ENCODE measurements around the gene GRM2. TPM values are rescaled to one million over a fixed set of nuclear protein-coding genes. Genes with fewer than 3 reads are reported as not detected.

The GRM2 gene
- total RNA-seq, 4 donors from 2014 or later = 0.13 to 2.2 (median 0.91) TPM

DNA sequence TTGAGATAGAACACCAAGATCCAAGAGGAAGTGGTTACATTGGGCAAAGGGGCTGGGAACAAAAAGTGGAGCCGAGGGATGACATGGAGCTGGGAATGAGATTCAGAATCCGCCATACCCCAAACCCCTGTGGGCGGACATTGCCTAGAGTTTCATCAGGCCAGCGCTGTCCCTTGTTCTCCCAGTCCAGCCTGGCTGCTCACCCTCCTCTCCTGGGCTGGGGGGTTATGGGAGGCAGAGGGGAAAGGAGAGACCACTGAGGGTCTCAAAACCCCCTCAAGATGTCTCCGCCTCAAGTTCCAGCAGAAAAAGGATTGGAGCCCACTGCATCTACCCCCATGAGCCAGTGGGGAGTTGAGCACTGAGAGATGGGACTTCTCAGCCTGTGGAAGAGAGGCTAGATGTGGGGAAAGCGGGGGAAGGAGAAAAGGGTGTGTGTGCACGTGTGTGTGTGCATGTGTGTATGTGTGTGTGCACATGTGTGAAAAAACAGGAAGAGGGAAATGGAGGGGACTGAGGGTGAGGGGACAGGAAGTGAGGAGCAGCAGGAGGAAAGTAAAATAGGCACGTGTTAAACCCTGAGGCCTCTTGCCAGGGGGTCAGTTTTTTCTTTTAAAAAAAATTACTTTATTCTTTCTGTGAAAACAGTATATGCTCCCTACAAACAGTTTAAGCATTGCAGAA, 14.3 kb downstream of the GRM2 start:
- no peak overlapping the region for H3K4me3 ChIP-seq (ENCODE audit: low read depth, poor library complexity, severe bottlenecking)
- intact Hi-C loops (cut with DNase I; ENCODE audit: low total_unique reads) = no loop called here
- 67 to 75% methylated on average over 8 of the region's 8 CpGs for WGBS, 2 donors
- no peak for DNase-seq (ENCODE audit: low spot score in 2 of 2)
- TF ChIP-seq, protein P1, sequence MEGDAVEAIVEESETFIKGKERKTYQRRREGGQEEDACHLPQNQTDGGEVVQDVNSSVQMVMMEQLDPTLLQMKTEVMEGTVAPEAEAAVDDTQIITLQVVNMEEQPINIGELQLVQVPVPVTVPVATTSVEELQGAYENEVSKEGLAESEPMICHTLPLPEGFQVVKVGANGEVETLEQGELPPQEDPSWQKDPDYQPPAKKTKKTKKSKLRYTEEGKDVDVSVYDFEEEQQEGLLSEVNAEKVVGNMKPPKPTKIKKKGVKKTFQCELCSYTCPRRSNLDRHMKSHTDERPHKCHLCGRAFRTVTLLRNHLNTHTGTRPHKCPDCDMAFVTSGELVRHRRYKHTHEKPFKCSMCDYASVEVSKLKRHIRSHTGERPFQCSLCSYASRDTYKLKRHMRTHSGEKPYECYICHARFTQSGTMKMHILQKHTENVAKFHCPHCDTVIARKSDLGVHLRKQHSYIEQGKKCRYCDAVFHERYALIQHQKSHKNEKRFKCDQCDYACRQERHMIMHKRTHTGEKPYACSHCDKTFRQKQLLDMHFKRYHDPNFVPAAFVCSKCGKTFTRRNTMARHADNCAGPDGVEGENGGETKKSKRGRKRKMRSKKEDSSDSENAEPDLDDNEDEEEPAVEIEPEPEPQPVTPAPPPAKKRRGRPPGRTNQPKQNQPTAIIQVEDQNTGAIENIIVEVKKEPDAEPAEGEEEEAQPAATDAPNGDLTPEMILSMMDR (IDR thresholded peaks at IDR 0.05) = no peak
- TF ChIP-seq POLR2A (IDR thresholded peaks at IDR 0.05) = no peak

DNA sequence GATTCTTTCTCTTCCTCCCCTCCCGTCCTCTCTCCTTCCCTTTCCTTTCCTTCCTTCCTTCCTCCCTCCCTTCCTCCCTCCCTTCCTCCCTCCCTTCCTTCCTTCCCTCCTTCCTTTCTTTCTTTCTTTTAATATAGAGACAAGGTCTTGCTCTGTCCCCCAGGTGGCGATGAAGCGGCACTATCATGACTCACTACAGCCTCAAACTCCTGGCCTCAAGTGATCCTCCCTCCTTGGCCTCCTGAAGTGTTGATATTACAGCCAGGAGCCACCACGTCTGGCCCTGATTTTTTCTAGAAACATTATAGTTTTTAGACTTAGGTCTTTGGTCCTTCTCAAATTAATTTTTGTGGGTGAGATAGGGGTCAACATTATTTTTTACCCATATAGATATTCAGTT, 15.5 kb downstream of the GRM2 start:
- no peak for TF ChIP-seq POLR2A (IDR thresholded peaks at IDR 0.05)
- TF ChIP-seq, protein P1 (IDR thresholded peaks at IDR 0.05) = no peak
- 67 to 76% methylated on average over 4 of the region's 4 CpGs for WGBS, 2 donors
- H3K4me3 ChIP-seq (ENCODE audit: low read depth, poor library complexity, severe bottlenecking) = no peak overlapping the region
- intact Hi-C loops (cut with DNase I; ENCODE audit: low total_unique reads) = no loop called here
- DNase-seq (ENCODE audit: low spot score in 2 of 2) = no peak

DNA sequence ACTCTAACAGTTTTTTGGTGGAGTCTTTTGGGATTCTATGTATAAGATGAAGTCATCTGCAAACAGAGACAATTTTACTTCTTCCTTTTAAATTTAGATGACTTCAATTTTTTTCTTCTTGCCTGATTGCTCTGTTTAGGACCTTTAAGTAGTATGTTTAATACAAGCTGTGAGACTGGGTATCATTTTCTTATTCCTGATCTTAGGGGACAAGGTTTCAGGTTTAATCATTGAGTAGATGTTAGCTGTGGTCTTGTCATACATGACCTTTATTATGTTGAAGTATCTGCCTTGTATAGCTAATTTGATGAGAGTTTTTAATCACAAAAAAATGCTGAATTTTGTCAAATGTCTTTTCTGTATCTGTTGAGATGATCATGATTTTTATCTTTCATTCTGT, 20.6 kb downstream of the GRM2 start:
- intact Hi-C loops (cut with DNase I; ENCODE audit: low total_unique reads) = no loop called here
- TF ChIP-seq, protein P1 (IDR thresholded peaks at IDR 0.05) = no peak
- TF ChIP-seq POLR2A (IDR thresholded peaks at IDR 0.05) = no peak

DNA sequence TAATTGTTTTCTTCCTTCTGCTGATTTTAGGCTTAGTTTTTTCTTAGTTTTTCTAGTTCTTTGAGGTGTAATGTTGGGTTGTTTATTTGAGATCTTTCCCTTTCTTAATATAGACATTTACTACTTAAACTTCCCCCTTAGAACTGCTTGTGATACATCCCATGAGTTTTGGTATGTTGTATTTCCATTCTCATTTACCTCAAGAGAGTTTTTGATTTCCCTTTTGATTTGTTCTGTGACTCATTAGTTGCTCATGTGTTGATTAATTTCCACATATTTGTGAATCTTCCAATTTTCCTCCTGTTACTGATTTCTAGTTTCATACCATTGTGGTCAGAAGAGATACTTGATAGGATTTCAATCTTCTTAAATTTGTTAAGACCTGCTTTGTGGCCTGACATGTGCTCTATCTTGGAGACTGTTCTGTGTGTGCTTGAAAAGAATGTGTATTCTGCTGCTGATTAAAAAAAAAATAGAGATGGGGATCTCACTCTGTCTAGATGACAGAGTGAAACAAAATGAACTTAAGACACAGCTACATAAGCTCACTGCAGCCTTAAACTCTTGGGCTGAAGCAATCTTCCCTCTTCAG, 22.3 kb downstream of the GRM2 start:
- TF ChIP-seq, protein P1 (IDR thresholded peaks at IDR 0.05) = no peak
- intact Hi-C loops (cut with DNase I; ENCODE audit: low total_unique reads) = no loop called here
- no peak for DNase-seq (ENCODE audit: low spot score in 2 of 2)

More for the DNA sequence above, 20.6 kb downstream of the GRM2 start:
- H3K4me3 ChIP-seq (ENCODE audit: low read depth, poor library complexity, severe bottlenecking) = no peak overlapping the region
- DNase-seq (ENCODE audit: low spot score in 2 of 2) = no peak

DNA sequence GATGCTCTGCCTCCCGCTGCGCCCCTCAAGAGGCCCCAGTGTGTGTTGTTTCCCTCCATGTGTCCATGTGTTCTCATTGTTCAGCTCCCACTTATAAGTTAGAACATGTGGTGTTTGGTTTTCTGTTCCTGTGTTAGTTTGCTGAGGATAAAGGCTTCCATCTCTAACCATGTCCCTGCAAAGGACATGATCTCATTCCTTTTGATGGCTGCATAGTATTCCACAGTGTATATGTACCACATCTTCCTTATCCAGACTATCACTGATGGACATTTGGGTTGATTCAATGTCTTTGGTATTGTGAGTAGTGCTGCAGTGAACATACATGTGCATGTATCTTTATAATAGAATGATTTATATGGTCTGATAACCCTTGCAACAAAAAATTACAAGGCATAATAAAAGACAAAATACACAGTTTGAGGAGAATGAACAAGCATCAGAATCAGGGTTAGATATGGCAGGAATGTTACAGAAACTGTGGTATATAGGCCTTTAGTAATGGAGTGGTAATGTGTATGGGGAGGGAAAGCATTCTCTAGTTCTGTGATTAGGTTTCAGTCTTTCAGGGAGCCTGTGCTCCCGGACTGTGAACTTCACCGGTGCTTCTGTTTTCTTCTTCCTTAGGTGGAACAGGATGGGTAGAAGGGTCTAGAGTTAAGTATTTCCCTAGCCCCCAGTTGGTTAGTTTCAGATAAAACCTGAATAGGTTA, 27.1 kb downstream of the GRM2 start:
- no peak for TF ChIP-seq POLR2A (IDR thresholded peaks at IDR 0.05)
- TF ChIP-seq, protein P1 (IDR thresholded peaks at IDR 0.05) = no peak
- 80 to 90% methylated on average over 4 of the region's 4 CpGs for WGBS, 2 donors
- DNase-seq (ENCODE audit: low spot score in 2 of 2) = no peak
- intact Hi-C loops (cut with DNase I; ENCODE audit: low total_unique reads) = no loop called here
- no peak overlapping the region for H3K4me3 ChIP-seq (ENCODE audit: low read depth, poor library complexity, severe bottlenecking)

More for the DNA sequence above, 22.3 kb downstream of the GRM2 start:
- no peak overlapping the region for H3K4me3 ChIP-seq (ENCODE audit: low read depth, poor library complexity, severe bottlenecking)

Data from lower leg skin (tissue), 4 donors.